B cell (primary cell): ENCODE data around the gene YAP1.

Experiments used
- CTCF ChIP-seq: fragments of 200-600 bp; IDR thresholded peaks from one replicate; pipeline ENCODE4 v1.8.0; 2022; ENCODE audit warnings: antibody characterized with exemption, mild to moderate bottlenecking
- EZH2 ChIP-seq: IDR thresholded peaks from 2 replicates; pipeline ENCODE4 v1.6.1; 2012; ENCODE audit warnings: borderline replicate concordance, low read depth, mild to moderate bottlenecking, moderate library complexity, low read length; ENCODE audit not compliant: insufficient read depth, poor library complexity, severe bottlenecking

DNA sequence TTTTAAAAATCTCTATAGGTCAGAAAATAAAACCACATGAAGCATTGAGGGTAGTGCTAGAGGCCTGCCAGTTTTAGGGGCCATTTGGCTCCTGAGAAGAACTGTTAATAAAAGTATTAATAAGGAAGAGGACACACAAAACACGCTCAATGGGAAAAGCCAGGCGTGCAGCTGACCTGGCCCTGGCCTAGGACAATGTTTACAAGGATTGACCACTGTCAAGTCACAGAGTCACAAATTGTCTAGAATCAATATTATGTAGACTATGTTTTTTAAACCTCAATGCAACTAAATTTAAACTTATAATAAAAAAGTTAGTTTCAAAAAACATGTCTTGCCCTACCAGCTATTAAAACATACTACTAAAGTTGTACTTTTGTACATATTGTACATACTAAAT lies 89.4 kb downstream of the YAP1 start:
- TF ChIP-seq CTCF (no peak), EZH2 (no peak)
